Cardiac fibroblast (primary cell): ENCODE data around the gene ITGA3.

Experiments used
- DNase-seq, 2 donors: peaks; one replicate each; pipeline versions ENCODE4 v3.0.0 to v3.0.0-alpha.2; 2010; ENCODE audit warnings: low read depth in 2 of 2
- H3K4me3 ChIP-seq, 2 donors: replicated peaks in 1 of 2; 1 replicate in 1 of 2; 2 replicates in 1 of 2; pipeline ENCODE4 v1.5.1; 2011; ENCODE audit warnings: low read depth in 2 of 2, low read length in 2 of 2, mild to moderate bottlenecking in 2 of 2, moderate library complexity in 1 of 2
- TF ChIP-seq, protein P1 (sequence below): IDR thresholded peaks from one replicate; pipeline ENCODE4 v1.5.1; 2011; ENCODE audit warnings: low read depth, mild to moderate bottlenecking, low read length, inconsistent platforms

ITGA3 gene

DNA sequence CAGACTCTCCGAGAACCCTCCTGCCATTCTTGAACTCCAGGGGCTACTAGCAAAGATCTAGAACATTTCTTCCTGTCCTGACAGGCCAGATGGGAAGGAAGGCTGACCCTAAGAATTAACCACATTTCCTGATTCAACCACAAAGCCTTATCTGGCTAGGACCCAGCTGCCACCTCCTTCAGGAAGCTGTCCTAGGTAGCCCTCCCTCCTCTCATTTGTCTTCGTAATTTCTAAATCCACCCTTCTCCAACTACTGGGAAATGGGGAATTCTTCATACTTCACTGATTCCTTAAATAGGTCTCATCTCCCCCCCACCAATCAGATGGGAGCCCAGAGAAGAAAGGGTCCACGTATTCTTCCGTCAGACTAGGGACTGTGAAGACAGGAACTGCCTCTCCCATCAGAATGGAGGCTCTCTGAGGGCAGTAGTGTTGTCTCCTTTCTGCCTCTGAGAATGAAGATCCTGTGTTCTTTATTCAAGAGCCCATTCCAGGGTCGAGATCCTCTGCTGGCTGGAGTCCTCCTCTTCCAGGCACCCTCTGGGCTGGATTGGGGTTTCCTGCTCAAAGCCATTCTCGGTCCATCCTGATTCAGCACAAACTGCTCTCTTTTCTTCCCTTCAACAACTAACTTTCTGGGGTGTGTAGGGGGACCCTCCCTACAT is 71.9 kb downstream of the ITGA3 start:
- no peak overlapping the region for H3K4me3 ChIP-seq
- peak in 1 of 2 donors; percentile 34 for DNase-seq
- TF ChIP-seq, protein P1, sequence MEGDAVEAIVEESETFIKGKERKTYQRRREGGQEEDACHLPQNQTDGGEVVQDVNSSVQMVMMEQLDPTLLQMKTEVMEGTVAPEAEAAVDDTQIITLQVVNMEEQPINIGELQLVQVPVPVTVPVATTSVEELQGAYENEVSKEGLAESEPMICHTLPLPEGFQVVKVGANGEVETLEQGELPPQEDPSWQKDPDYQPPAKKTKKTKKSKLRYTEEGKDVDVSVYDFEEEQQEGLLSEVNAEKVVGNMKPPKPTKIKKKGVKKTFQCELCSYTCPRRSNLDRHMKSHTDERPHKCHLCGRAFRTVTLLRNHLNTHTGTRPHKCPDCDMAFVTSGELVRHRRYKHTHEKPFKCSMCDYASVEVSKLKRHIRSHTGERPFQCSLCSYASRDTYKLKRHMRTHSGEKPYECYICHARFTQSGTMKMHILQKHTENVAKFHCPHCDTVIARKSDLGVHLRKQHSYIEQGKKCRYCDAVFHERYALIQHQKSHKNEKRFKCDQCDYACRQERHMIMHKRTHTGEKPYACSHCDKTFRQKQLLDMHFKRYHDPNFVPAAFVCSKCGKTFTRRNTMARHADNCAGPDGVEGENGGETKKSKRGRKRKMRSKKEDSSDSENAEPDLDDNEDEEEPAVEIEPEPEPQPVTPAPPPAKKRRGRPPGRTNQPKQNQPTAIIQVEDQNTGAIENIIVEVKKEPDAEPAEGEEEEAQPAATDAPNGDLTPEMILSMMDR = no peak

DNA sequence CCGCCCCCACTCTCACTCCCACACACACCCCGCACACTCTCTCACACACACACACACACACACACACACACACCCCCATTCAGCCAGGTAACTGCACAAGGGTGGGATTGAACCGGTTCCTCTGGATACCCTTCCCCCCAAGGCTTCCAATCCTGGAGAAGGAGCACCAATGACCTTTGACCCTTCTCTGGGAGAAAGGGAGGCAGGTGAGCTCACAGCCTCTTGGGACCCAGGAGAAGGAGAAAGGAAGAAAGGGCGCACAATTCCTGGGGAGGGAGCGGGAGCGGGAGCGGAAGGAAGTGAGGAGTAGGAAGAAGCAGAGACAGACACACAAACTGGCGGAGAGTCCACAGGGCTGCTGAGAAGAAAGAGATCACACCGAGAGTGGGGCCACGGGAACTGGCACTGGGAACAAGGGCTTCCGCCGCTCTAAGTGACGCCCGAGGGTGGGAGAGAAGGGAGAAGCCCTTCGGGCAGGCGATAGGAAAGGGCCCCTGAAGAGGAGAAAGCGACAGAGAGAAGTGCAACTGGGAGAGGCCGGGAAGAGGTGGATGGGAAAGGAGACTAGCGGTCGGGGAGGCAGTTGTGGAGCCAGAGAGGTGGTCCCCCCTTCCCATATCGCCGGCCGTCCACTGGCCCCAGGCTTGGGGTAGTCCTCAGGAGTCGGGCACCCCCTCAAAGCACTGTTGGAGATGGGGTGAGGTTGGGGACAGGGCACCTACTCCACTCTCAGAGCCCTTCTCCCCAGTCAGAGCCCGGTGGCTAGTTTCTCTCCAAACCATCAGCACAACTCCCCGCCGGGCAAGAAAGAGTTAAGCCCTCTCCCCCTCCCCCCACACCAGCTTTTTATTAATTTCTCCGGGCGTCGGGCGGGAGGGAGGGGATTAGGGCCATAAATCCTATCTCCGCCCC is 72.8 kb downstream of the ITGA3 start:
- TF ChIP-seq, protein P1 = no peak
- DNase-seq = peak in 1 of 2 donors; percentile 41
- H3K4me3 ChIP-seq = peak overlapping the region; percentile 44 to 60

DNA sequence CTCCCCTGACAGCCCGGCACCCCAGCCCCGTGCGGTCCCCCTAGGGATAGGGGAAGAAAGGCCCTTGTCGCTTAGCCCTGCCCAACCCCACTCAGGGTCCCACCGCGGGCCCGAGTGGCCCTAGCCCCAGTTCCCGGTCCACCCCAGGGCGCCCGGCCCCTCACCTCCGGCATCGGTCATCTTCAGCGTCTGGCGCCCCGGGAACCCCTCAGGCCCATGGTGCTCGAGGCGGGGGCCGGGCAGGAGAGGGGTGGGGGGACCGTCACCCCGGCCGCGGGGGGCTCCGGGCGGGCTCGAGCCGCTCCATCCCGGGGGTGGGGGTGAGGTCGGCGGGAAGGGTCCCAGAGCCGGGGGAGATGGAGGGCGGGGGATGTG is 73.4 kb downstream of the ITGA3 start:
- TF ChIP-seq, protein P1 = no peak
- H3K4me3 ChIP-seq = peak overlapping the region; percentile 44 to 60
- DNase-seq = no peak

DNA sequence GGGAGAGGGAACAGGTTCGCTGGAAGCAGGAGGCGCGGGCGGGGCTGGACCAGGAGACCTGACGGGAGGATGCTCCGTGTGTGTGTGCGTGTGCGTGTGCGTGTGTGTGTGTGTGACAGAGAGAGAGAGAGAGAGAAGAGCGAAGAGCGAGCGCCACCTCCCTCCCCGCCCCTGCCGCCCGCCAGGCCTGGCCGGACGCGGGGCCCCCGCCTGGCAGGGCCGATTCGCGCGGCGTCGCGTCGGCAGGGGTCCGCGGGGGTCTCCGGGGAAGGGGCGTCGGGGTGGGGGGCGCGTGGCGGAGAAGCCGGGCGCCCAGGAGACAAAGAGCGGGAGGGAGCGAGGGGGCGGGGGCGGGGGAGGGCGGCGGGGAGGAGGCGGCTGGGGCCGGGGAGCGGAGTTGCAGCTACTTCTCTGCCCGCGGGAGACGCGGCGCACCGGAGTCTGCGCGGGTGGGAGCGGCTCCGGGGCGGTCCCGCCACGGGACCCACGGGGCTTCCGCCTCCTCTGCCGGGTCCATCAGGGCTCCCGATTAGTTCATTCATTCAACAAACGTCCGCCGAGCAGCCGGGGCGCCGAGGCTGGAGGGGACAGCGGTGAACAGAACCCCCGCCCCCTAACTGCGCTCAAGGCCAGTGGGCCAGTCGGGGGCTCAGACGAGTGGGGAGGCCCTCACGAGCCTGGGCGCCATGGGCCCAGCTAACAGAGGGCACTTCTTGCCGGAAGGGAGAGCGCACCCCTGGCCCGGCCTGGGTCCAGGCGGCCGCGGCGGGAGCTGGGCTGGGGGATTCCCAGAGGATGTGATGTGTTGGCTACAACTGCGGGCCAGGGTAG is 74.0 kb downstream of the ITGA3 start, which contains the start of gene SAMD14:
Gene SAMD14, minus strand, starts transcription at position 433 of the 831 bp plus-strand sequence. CDS start 5,201 bp downstream, outside the sequence.
- peak within 1 kb of the TSS; percentile 46 to 60 for H3K4me3 ChIP-seq
- DNase-seq = peak; percentile 48 to 57
- TF ChIP-seq, protein P1 = no peak

DNA sequence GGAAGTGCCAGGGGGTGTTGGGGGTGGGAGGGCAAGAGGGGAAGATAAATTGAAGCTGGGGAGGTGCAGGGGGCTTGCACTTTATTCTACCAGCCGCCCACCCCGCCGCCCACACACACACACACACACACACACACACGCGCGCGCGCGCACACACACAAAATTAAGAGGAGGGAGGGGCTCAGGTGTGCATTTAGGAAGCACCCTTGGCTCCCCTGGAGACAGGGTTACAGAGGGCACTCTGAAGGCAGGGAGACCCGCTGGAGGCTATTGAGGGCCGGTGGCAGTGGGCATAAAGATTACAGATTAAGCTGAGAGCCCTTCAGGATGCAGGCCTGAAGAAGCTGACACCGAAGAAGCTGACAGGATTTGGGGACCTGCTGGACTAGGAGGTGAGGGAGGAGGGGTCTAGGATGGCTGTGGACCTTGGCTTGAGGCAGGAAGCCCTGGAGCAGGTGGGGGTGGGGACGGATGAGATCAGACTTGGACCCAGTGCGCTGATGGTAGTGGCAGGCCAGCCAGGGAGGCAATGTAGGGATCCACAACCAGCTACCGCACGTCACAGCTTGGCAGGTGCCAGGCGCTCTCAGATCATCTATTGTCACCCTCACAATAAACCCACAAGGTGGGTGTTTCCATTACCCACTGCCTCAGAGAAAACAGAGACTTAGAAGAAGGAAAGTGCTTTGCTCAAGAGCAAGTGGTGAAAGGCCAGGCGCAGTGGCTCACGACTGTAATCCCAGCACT is 74.8 kb downstream of the ITGA3 start:
- H3K4me3 ChIP-seq = peak overlapping the region in 1 of 2 donors; percentile 60
- no peak for DNase-seq
- TF ChIP-seq, protein P1 = no peak
